Activated CD4-positive, alpha-beta T cell treated with anti-CD3 and anti-CD28 coated beads, Interleukin-2, Interleukin-4, amounts not matched to agents 100 ng/mL and 50 ng/mL, durations not matched to agents 16 hours and 8 hours (primary cell): ENCODE data around the gene ZBTB7C.
A peak's percentile ranks its signal among the peaks of the same experiment; 100 is the strongest.

ENCODE experiments used
- DNase-seq: peaks from one replicate; pipeline ENCODE4 v3.0.0-alpha.2; 2020; ENCODE audit warnings: low spot score

The ZBTB7C gene

GRCh38 chr18:48216639-48217257 is 192.4 kb downstream of the ZBTB7C start:
- DNase-seq: no peak

- DNase-seq: no peak
Observed at GRCh38 chr18:48215876-48216638, 193.1 kb downstream of the ZBTB7C start.

- no peak for DNase-seq
Observed at GRCh38 chr18:48213791-48214190, 195.4 kb downstream of the ZBTB7C start.

- DNase-seq: no peak
Observed at GRCh38 chr18:48208432-48209140, 200.6 kb downstream of the ZBTB7C start.

GRCh38 chr18:48207733-48208132 is 201.4 kb downstream of the ZBTB7C start:
- DNase-seq: no peak

GRCh38 chr18:48206887-48207286 is 202.3 kb downstream of the ZBTB7C start:
- DNase-seq: no peak

GRCh38 chr18:48203961-48204666 is 205.1 kb downstream of the ZBTB7C start:
- DNase-seq: no peak

GRCh38 chr18:48203288-48203945 is 205.8 kb downstream of the ZBTB7C start:
- no peak for DNase-seq

GRCh38 chr18:48202350-48203260 is 206.6 kb downstream of the ZBTB7C start:
- no peak for DNase-seq

GRCh38 chr18:48202006-48202348 is 207.2 kb downstream of the ZBTB7C start:
- no peak for DNase-seq

- no peak for DNase-seq
Observed at GRCh38 chr18:48201337-48202005, 207.7 kb downstream of the ZBTB7C start.

GRCh38 chr18:48200631-48201336 is 208.4 kb downstream of the ZBTB7C start:
- DNase-seq: no peak

- no peak for DNase-seq
Observed at GRCh38 chr18:48199399-48199798, 209.8 kb downstream of the ZBTB7C start.

GRCh38 chr18:48197819-48198218 is 211.4 kb downstream of the ZBTB7C start:
- DNase-seq: peak; percentile 19

GRCh38 chr18:48195787-48196186 is 213.4 kb downstream of the ZBTB7C start:
- DNase-seq: no peak

GRCh38 chr18:48194591-48195181 is 214.5 kb downstream of the ZBTB7C start:
- no peak for DNase-seq

- no peak for DNase-seq
Observed at GRCh38 chr18:48193521-48194492, 215.4 kb downstream of the ZBTB7C start.

- DNase-seq: no peak
Observed at GRCh38 chr18:48192542-48192941, 216.6 kb downstream of the ZBTB7C start.
